ENCODE results near the gene SPSB1. TPM values are rescaled to one million over a fixed set of nuclear protein-coding genes. Genes with fewer than 3 reads are reported as not detected.

The SPSB1 gene
- total RNA-seq, 1 donor from 2014 or later = 17.6 TPM

- Histone ChIP-seq H3K4me3 (no peak overlapping the region), H3K36me3 (no peaks in the 10 kb centered on the region), H3K4me1 (peaks cover 28% of the 10 kb centered on the region), H3K9me3 (replicated peaks) (no peaks in the 10 kb centered on the region), H3K27me3 (ENCODE audit: low read depth) (no peaks in the 10 kb centered on the region), H3K27ac (replicated peaks) (peak overlapping the region; percentile 57)
- no peak for DNase-seq
- TF ChIP-seq CTCF (IDR thresholded peaks at IDR 0.05; ENCODE audit: borderline replicate concordance) = no peak
- intact Hi-C loops (cut with micrococcal nuclease) = no loop called here
Measured at GRCh38 chr1:9410737-9411297, 118.1 kb downstream of the SPSB1 start.

GRCh38 chr1:9413071-9413876, 120.6 kb downstream of the SPSB1 start:
- Histone ChIP-seq H3K4me3 (peak overlapping the region; percentile 29), H3K4me1 (peaks cover 28% of the 10 kb centered on the region), H3K27ac (replicated peaks) (peak overlapping the region; percentile 89), H3K9me3 (replicated peaks) (no peaks in the 10 kb centered on the region), H3K36me3 (no peaks in the 10 kb centered on the region), H3K27me3 (ENCODE audit: low read depth) (no peaks in the 10 kb centered on the region)
- DNase-seq = peak; percentile 55
- no peak for TF ChIP-seq CTCF (IDR thresholded peaks at IDR 0.05; ENCODE audit: borderline replicate concordance)
- intact Hi-C loops (cut with micrococcal nuclease) = no loop called here

- TF ChIP-seq CTCF (IDR thresholded peaks at IDR 0.05; ENCODE audit: borderline replicate concordance) = no peak
- Histone ChIP-seq H3K4me1 (peaks cover 28% of the 10 kb centered on the region), H3K4me3 (no peak overlapping the region), H3K27me3 (ENCODE audit: low read depth) (no peaks in the 10 kb centered on the region), H3K36me3 (no peaks in the 10 kb centered on the region), H3K9me3 (replicated peaks) (no peaks in the 10 kb centered on the region), H3K27ac (replicated peaks) (peak overlapping the region; percentile 89)
- intact Hi-C loops (cut with micrococcal nuclease) = no loop called here
- peak; percentile 53 for DNase-seq
Measured at GRCh38 chr1:9413877-9414213, 121.2 kb downstream of the SPSB1 start.

- H3K4me1 ChIP-seq = peaks cover 28% of the 10 kb centered on the region
- no peaks in the 10 kb centered on the region for H3K9me3 ChIP-seq (replicated peaks)
- no peak overlapping the region for H3K27ac ChIP-seq (replicated peaks)
- no peaks in the 10 kb centered on the region for H3K27me3 ChIP-seq (ENCODE audit: low read depth)
- intact Hi-C loops (cut with micrococcal nuclease) = no loop called here
- no peak for DNase-seq
- no peak overlapping the region for H3K4me3 ChIP-seq
- no peaks in the 10 kb centered on the region for H3K36me3 ChIP-seq
- TF ChIP-seq CTCF (IDR thresholded peaks at IDR 0.05; ENCODE audit: borderline replicate concordance) = no peak
Measured at GRCh38 chr1:9416506-9416905, 123.8 kb downstream of the SPSB1 start.

GRCh38 chr1:9416918-9417500, 124.3 kb downstream of the SPSB1 start:
- H3K4me3 ChIP-seq = no peak overlapping the region
- no peak for DNase-seq
- intact Hi-C loops (cut with micrococcal nuclease) = no loop called here

More at GRCh38 chr1:9416918-9417500, 124.3 kb downstream of the SPSB1 start:
- no peak overlapping the region for H3K27ac ChIP-seq (replicated peaks)
- no peaks in the 10 kb centered on the region for H3K36me3 ChIP-seq
- H3K4me1 ChIP-seq = peaks cover 28% of the 10 kb centered on the region
- H3K9me3 ChIP-seq (replicated peaks) = no peaks in the 10 kb centered on the region
- H3K27me3 ChIP-seq (ENCODE audit: low read depth) = no peaks in the 10 kb centered on the region
- TF ChIP-seq CTCF (IDR thresholded peaks at IDR 0.05; ENCODE audit: borderline replicate concordance) = no peak
